LNCAP (cell line): ENCODE results near the gene KCNA10.

Experiments used
- CTCF ChIP-seq: fragments of 450-650 bp; IDR thresholded peaks from 2 replicates; pipeline ENCODE4 v1.5.1; 2017; ENCODE audit warnings: mild to moderate bottlenecking

Gene KCNA10

GRCh38 chr1:110495926-110496600 lies 22.9 kb downstream of the KCNA10 start:
- peak; percentile 96 for TF ChIP-seq CTCF

GRCh38 chr1:110494522-110495406 lies 24.2 kb downstream of the KCNA10 start:
- TF ChIP-seq CTCF: no peak

- TF ChIP-seq CTCF: no peak
Observed at GRCh38 chr1:110494036-110494435, 24.9 kb downstream of the KCNA10 start.

- no peak for TF ChIP-seq CTCF
Observed at GRCh38 chr1:110493059-110493699, 25.8 kb downstream of the KCNA10 start.

GRCh38 chr1:110492573-110492972 lies 26.4 kb downstream of the KCNA10 start:
- TF ChIP-seq CTCF: no peak

GRCh38 chr1:110490791-110491451 lies 28.1 kb downstream of the KCNA10 start:
- TF ChIP-seq CTCF: no peak

GRCh38 chr1:110489973-110490542 lies 28.9 kb downstream of the KCNA10 start:
- no peak for TF ChIP-seq CTCF
